Endometrial microvascular endothelial cells (primary cell): ENCODE data around the gene PSD2. TPM values are rescaled to one million over a fixed set of nuclear protein-coding genes. Genes with fewer than 3 reads are reported as not detected.

Experiments
- in situ Hi-C: cut with HindIII; loops from 2 replicates; pipeline ENCODE4 v1.10.0; 2017; ENCODE audit warnings: low sequenced_read_pairs, low pct_unique_long_range_greater_than_20kb; ENCODE audit errors: inconsistent ontology term
- total RNA-seq: library from RNA; depleted of rRNA; stranded (reverse); fragments of >200 nt; gene quantifications from one replicate; pipeline ENCODE4 v1.2.3, GENCODE V29; 2015; ENCODE audit errors: inconsistent ontology term

The PSD2 gene
- total RNA-seq, 1 donor from 2014 or later, result not detected

GRCh38 chr5:139822553-139823425 lies 27.2 kb downstream of the PSD2 start:
- in situ Hi-C loops, result no loop called here

GRCh38 chr5:139823757-139824355 lies 28.2 kb downstream of the PSD2 start:
- in situ Hi-C loops, result no loop called here

DNA sequence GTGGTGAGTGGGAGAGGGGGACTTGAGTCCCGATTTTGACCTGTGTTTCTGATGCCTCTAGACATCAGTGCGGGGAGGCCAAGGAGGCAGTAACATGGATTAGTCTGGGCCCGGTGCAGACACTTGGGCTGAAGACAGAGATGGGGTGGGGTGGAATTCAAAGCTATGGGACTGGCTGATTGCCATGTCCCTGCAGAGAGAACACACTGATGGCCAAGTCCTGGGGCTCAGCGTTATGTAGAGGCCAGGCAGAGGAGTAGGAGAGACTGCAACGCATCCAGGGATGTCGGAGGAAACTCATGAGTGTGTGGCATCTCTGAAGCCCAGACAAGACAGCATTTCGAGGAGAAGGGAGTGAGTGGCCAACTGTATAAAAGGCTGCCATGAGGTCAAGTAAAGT lies 30.1 kb downstream of the PSD2 start:
- in situ Hi-C loops, result no loop called here

- in situ Hi-C loops, result no loop called here
Observed at GRCh38 chr5:139828207-139828895, 32.7 kb downstream of the PSD2 start.

GRCh38 chr5:139829471-139829870 lies 33.9 kb downstream of the PSD2 start:
- in situ Hi-C loops, result no loop called here

- in situ Hi-C loops, result no loop called here
Observed at GRCh38 chr5:139831624-139832023, 36.0 kb downstream of the PSD2 start.

- in situ Hi-C loops, result no loop called here
Observed at GRCh38 chr5:139833525-139833924, 37.9 kb downstream of the PSD2 start.

DNA sequence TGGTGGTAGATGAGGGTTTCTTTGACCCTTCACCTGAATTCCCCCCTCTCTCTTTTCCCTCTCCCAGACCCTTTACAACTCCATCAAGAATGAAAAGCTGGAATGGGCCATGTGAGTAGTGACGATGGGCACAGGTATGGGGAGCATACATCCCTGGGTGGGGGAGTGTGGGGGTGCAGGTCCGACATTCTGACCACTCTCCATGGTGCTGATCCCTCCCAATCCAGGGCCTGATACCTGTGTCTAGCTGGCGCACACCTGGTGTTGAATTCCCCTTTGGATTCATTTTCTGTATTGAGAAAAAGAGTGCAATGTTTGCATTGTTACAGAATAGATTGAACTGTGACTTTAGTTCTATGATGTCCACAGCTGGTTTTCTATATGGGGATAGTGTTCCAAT lies 40.0 kb downstream of the PSD2 start:
- in situ Hi-C loops, result no loop called here

DNA sequence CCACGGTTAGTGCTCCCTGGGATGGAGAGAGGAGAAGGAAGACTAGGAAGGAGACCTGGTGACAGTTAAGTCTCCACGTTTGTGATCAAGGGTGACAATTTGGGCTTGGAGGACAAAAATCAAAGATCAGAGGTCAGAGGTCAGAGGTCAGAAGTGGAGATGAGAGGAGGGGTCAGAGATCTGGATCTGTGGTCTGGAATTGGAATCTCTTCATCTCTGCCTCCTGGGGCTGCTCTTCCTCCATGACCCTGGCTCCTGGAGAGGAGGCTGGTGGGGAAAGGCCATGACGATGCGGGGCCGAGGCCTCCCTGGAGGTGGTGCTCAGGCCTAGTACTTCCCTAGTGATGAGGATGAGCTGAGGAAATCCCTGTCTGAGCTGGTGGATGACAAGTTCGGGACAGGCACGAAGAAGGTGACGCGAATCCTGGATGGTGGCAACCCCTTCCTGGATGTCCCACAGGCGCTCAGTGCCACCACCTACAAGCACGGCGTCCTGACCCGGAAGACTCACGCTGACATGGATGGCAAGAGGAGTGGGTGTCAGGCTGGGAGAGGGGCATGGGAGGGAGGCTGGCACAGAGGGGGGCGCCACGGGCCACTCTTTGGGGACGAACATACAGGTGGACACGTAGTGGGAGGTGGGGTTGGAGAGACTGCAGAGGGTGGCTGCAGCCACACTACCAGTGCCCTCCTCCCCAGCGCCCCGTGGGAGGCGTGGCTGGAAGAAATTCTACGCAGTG lies 41.0 kb downstream of the PSD2 start:
- in situ Hi-C loops, result no loop called here

DNA sequence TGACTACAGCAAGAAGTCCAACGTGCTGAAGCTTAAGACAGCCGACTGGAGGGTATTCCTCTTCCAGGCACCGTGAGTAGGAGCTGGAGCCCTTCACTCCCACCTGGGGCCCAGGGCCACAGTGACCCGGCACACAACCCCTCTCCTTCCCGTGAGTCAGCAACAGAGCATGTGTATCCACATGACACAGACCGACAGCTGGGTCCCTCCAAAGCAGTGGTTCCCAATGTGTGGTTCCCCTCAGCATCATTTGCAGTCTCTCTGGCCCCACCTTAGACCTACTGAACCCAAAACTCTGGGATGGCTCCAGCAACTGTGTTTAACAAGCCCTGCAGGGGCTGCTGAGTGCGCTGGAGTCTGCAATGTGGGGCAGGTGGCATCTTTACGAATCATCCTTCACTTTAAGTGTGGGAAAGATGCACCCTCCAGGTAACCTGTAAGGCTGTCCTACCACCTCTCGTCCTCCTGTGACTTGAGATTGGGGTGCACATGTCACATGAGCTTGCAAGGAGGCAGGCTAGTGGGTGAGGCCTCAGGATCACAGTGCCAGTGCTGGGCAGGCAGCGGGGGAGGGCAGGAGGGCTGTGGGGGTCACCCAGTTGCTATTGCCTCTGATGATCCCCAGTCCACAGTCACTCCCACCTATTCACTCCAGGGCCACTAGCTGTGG lies 42.2 kb downstream of the PSD2 start:
- in situ Hi-C loops, result no loop called here

DNA sequence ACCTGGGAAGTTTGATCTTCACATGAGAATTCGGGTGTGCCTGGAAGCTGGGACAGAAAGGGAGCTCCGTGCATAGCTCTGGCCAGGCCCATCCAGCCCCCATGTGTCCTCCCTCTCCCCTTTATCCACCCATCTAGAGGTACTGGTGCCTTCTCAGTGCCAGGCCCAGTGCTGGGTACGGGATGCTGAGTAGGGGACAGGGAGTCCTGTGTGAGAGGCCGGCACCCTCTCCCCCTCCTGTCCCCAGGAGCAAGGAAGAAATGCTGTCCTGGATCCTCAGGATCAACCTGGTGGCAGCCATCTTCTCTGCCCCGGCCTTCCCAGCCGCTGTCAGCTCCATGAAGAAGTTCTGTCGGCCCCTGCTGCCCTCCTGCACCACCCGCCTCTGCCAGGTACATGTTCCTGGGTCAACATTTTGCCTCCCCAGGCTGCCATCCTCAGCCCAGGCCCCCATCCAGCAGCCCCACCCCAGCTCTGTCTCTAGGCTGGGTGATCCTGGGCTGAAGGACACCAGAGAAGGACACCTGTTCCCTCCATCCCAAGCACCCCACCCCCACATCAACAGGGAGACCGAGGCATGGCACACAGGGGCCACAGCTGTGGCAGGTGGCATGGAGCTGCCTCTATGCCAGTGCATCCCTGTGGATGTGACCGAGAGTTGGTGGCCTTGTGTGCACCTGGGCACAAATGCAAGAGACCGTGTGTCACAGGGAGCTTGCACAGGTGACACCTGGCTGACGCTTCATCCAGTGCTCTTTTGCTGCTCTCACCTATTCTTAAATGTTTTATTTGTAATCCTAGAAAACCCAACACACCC lies 43.0 kb downstream of the PSD2 start:
- in situ Hi-C loops, result no loop called here

DNA sequence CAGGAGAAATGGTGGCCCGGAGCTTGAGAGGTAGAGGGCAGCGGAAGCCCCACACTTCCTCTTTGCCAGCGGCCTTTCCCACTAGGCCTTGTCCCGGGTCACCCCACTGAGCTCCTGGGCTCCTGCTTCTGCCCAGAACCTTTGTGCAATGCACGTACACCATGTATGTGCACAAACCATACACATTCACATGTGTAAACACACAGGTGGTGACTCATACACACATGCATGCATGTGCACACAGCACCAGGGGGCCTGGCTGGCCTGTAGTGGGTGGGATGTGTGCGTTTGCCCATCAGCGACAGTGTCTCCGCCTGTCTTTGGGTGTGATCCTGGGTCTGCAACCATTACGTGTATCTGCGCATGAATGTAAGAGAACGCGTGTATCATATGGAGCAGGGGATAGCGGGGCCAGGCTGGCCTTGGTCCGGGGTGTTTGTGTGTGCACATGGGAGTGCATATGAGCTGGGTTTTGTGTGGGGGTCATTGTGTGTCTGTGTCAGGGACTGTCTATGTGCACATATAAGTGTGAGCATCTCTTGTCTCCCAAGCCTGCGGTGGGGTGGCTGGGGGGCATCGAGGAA lies 43.7 kb downstream of the PSD2 start:
- in situ Hi-C loops, result no loop called here

DNA sequence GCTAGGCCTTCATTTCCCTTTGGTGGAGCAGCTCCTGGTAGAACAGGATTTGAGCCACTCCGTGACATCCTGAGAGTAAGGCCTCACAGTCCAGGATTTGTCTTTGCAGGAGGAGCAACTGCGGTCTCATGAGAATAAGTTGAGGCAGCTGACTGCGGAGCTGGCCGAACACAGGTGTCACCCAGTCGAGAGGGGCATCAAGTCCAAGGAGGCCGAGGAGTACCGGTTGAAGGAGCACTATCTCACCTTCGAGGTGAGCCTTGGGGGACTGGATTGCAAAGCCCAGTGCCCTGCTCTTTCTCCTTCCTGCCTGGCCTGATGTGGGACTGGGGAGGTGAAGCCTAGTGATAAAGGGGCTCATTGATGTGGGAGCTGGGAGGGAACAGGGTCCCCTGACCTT lies 44.3 kb downstream of the PSD2 start:
- in situ Hi-C loops, result no loop called here

GRCh38 chr5:139841549-139841948 lies 45.9 kb downstream of the PSD2 start:
- in situ Hi-C loops, result no loop called here

DNA sequence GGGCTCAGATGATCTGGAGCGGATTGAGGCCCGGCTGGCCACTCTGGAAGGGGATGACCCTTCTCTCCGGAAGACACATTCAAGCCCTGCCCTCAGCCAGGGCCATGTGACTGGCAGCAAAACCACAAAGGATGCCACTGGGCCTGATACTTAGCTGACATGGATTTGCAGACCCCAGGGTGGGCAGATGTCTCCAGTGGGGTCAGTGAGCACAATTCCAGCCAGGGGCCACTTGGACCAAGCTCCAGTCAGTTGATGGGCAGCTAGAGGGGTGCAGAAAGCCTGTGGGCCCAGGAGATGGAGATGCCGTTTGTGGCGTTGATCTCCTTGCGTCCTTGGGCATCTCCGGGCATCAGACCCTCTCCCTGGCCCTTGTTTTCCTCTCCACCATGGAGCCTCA lies 46.7 kb downstream of the PSD2 start:
- in situ Hi-C loops, result no loop called here

GRCh38 chr5:139843991-139844390 lies 48.4 kb downstream of the PSD2 start:
- in situ Hi-C loops, result no loop called here

DNA sequence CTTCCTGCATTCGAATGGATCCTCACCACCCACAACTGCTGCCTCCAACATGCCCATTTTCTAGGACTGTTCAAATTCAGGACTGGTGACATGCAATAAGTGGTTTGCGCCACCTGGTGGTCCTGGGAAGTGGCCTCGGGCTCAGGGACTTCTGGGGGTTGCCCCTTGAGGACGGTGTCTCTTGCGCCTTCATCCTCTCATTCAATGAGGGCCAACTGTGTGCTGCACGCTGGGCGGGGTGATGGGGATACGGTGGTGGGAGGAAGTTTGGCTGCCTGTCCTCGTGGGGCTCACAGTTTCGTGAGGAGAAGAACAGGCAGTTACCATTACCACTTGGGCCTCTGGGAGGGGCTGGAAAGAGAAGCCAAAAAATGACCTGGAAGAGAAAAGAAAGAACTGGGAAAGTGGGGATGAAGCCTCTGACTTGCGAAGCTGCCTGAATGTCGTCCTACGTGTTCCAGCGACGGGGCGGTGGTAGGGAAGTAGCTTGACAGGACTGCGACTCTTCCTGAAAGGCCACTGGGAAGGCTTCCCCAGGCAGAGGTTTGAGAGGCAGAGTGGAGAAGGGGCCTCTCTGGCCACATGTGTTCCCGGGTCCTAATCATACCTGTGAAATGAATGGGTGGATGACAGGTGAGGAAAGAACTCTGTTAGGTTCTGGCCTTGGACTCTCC lies 49.0 kb downstream of the PSD2 start:
- in situ Hi-C loops, result no loop called here
